ENCODE results near the gene ZNF609. TPM values are rescaled to one million over a fixed set of nuclear protein-coding genes. Genes with fewer than 3 reads are reported as not detected.

Gene ZNF609
- polyA plus RNA-seq, 2 of the 4 experiments (the other 2 are of a cell fraction): 19.6 to 39.9 TPM

DNA sequence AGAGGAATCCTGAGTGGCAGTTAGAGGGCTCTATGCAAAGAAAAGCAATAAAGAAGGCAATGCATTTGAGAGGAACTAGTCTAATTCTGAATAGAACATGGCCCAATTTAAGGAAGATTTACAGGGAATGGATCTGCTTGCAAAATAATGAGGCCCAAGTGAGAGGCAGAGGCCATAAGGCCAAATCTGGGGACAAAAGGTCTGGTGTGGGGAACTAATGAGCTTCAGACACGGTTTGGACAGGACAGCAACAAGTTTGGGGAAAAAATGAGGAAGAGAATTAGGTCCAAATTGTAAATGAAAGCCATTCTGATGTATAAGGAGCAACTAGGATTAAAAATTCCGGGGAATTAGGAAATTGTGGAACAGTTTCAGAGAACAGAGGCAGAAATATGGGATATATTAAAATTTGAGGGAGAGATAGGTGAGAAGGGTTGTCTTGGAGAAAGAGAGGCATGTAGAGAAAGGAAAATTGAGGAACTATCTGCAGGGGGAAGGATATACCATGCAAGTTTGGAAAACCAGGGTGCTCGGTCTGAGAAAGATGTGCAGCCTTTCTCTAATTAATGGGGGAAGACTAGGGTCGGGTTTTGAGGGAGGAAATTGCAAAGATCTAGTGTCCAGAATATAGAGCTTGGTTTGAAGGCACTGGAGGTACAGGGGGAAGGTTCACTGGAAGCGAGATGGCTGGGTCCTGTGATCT is 241.3 kb downstream of the ZNF609 start:
- POLR2A ChIA-PET: no interaction called here
- CTCF ChIA-PET: interaction anchor here (0.6 to 27.3 kb wide), 6 partner anchors 11 to 379 kb away, joined by 3 to 1052 read pairs (median 7); no protein-coding TSS in a partner anchor
- WGBS (ENCODE audit: missing lambda C conversion rate): 60% methylated on average over 5 of the region's 5 CpGs
- TF ChIP-seq HOXB5 (CRISPR knock-in tag; IDR thresholded peaks at IDR 0.05): no peak
- TF ChIP-seq, protein P1, sequence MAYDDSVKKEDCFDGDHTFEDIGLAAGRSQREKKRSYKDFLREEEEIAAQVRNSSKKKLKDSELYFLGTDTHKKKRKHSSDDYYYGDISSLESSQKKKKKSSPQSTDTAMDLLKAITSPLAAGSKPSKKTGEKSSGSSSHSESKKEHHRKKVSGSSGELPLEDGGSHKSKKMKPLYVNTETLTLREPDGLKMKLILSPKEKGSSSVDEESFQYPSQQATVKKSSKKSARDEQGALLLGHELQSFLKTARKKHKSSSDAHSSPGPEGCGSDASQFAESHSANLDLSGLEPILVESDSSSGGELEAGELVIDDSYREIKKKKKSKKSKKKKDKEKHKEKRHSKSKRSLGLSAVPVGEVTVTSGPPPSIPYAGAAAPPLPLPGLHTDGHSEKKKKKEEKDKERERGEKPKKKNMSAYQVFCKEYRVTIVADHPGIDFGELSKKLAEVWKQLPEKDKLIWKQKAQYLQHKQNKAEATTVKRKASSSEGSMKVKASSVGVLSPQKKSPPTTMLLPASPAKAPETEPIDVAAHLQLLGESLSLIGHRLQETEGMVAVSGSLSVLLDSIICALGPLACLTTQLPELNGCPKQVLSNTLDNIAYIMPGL (CRISPR knock-in tag; IDR thresholded peaks at IDR 0.05; ENCODE audit: borderline replicate concordance): no peak
- no peak for TF ChIP-seq CEBPB (IDR thresholded peaks at IDR 0.05)
- no peak for TF ChIP-seq KDM1A (IDR thresholded peaks at IDR 0.05; ENCODE audit: low read depth)
- no peak for TF ChIP-seq NFE2L2 (conservative IDR thresholded peaks at IDR 0.05; ENCODE audit: low read length)
- no peak for TF ChIP-seq PHF8 (IDR thresholded peaks at IDR 0.05; ENCODE audit: borderline replicate concordance, low read depth)
- TF ChIP-seq, protein P2, sequence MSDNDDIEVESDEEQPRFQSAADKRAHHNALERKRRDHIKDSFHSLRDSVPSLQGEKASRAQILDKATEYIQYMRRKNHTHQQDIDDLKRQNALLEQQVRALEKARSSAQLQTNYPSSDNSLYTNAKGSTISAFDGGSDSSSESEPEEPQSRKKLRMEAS (IDR thresholded peaks at IDR 0.05): no peak
- TF ChIP-seq FOSL2 (IDR thresholded peaks at IDR 0.05): no peak
- TF ChIP-seq FOSL2 (CRISPR knock-in tag; IDR thresholded peaks at IDR 0.05): no peak
- no peak for TF ChIP-seq HOXA7 (CRISPR knock-in tag; IDR thresholded peaks at IDR 0.05)
- TF ChIP-seq, protein P3, sequence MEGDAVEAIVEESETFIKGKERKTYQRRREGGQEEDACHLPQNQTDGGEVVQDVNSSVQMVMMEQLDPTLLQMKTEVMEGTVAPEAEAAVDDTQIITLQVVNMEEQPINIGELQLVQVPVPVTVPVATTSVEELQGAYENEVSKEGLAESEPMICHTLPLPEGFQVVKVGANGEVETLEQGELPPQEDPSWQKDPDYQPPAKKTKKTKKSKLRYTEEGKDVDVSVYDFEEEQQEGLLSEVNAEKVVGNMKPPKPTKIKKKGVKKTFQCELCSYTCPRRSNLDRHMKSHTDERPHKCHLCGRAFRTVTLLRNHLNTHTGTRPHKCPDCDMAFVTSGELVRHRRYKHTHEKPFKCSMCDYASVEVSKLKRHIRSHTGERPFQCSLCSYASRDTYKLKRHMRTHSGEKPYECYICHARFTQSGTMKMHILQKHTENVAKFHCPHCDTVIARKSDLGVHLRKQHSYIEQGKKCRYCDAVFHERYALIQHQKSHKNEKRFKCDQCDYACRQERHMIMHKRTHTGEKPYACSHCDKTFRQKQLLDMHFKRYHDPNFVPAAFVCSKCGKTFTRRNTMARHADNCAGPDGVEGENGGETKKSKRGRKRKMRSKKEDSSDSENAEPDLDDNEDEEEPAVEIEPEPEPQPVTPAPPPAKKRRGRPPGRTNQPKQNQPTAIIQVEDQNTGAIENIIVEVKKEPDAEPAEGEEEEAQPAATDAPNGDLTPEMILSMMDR (IDR thresholded peaks at IDR 0.05): no peak
- no peak for TF ChIP-seq ZSCAN20 (CRISPR knock-in tag; IDR thresholded peaks at IDR 0.05)
- TF ChIP-seq MAFK (IDR thresholded peaks at IDR 0.05; ENCODE audit: partially characterized antibody): no peak
- no peak for TF ChIP-seq ZC3H11A (IDR thresholded peaks at IDR 0.05)
- TF ChIP-seq, protein P4, sequence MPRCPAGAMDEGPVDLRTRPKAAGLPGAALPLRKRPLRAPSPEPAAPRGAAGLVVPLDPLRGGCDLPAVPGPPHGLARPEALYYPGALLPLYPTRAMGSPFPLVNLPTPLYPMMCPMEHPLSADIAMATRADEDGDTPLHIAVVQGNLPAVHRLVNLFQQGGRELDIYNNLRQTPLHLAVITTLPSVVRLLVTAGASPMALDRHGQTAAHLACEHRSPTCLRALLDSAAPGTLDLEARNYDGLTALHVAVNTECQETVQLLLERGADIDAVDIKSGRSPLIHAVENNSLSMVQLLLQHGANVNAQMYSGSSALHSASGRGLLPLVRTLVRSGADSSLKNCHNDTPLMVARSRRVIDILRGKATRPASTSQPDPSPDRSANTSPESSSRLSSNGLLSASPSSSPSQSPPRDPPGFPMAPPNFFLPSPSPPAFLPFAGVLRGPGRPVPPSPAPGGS (IDR thresholded peaks at IDR 0.05): no peak
- FAIRE-seq (no peak), DNase-seq (ENCODE audit: low read depth in 1 of 2, low spot score in 1 of 2) (no peak), ATAC-seq (no peak)
- Histone ChIP-seq H3K4me2 (peak overlapping the region; percentile 76), H3K27ac (peak overlapping the region in 1 of 2 experiments; percentile 94; a peak in 3 of 6 replicates), H3K9me3 (no peaks in the 10 kb centered on the region), H3K4me1 (peaks cover 56% of the 10 kb centered on the region), H3K4me3 (peak overlapping the region; percentile 75)

DNA sequence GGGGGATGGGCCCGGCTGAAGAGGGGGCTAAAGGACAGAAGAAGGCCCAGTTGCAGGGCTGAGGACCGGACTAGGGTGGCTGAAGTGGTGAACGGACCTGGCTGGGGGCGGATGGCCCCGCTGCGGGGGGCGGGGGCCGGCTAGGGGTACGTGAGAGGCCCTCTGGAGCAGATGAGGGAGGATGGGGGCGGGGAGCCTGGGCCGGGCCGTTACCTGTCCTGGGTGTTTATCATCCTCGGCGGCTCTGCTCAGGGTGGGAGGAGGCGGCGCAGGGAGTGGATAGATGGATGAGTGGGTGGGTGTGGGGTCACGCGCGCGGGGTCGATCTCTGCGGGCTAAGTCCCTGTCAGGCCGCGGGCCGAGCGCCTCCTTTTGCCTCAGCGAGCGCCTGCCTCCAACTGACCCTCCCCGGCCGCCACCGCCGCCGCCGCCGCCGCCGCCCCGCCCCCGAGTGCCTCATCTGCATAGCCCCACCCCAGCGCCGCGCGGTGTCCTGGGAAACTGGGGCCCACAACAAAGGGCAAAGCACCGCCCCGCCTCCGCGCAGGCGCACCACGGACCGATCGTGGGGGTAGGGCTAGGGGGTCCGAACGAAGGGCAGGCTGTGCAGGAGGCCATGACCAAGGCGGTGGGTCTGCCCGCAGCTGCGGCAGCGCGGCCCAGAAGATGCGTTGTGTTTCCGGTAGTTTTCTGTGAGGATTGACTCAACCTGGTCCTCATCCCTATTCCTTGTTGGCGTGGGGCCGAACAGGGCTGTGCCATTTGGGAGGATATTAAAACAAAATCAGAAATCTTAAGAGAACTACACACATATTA is 242.6 kb downstream of the ZNF609 start:
- POLR2A ChIA-PET: interaction anchor here (0.6 kb wide), 1 partner anchor 21 kb away, joined by 4 read pairs; no protein-coding TSS in a partner anchor
- DNase-seq (ENCODE audit: low read depth in 1 of 2, low spot score in 1 of 2): peak; percentile 93 to 98
- TF ChIP-seq MAZ (IDR thresholded peaks at IDR 0.05; ENCODE audit: borderline replicate concordance, low read depth, low read length): peak; percentile 82; the same call in 1 of the 2 replicates
- TF ChIP-seq, protein P4 (IDR thresholded peaks at IDR 0.05): peak; percentile 80
- TF ChIP-seq PHF8 (IDR thresholded peaks at IDR 0.05; ENCODE audit: borderline replicate concordance, low read depth): peak; percentile 57
- TF ChIP-seq, protein P3 (IDR thresholded peaks at IDR 0.05): peak; percentile 10; the same call in 1 of the 3 replicates
- 0 out of 2 replicates have a peak, but pooled peaks have one; percentile 66 for TF ChIP-seq POLR2AphosphoS2 (conservative IDR thresholded peaks at IDR 0.05; ENCODE audit: low read length)
- TF ChIP-seq, protein P5, sequence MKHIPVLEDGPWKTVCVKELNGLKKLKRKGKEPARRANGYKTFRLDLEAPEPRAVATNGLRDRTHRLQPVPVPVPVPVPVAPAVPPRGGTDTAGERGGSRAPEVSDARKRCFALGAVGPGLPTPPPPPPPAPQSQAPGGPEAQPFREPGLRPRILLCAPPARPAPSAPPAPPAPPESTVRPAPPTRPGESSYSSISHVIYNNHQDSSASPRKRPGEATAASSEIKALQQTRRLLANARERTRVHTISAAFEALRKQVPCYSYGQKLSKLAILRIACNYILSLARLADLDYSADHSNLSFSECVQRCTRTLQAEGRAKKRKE (CRISPR knock-in tag; IDR thresholded peaks at IDR 0.05; ENCODE audit: low read depth): no peak
- peak; percentile 41 to 87; a peak in 4 of 5 replicates for TF ChIP-seq JUN (IDR thresholded peaks at IDR 0.05)
- TF ChIP-seq HEYL (CRISPR knock-in tag; IDR thresholded peaks at IDR 0.05): no peak
- TF ChIP-seq, protein P2 (IDR thresholded peaks at IDR 0.05): peak; percentile 28
- peak; percentile 98 for TF ChIP-seq POLR2A (IDR thresholded peaks at IDR 0.05; ENCODE audit: low read length)
- TF ChIP-seq EHF (CRISPR knock-in tag; IDR thresholded peaks at IDR 0.05): no peak
- TF ChIP-seq GATA3 (IDR thresholded peaks at IDR 0.05; ENCODE audit: borderline replicate concordance): no peak

More for the DNA sequence above, 242.6 kb downstream of the ZNF609 start:
- no peak for FAIRE-seq
- 3% methylated on average over 30 of the region's 62 CpGs for WGBS (ENCODE audit: missing lambda C conversion rate)
- CTCF ChIA-PET: interaction anchor here (0.8 to 44.5 kb wide), 7 partner anchors 12 to 212 kb away, joined by 3 to 1052 read pairs (median 121); no protein-coding TSS in a partner anchor
- H3K4me2 ChIP-seq: peak overlapping the region; percentile 76
- peak overlapping the region; percentile 75 for H3K4me3 ChIP-seq
- H3K27ac ChIP-seq: peak overlapping the region; percentile 88 to 94
- peaks cover 47% of the 10 kb centered on the region for H3K4me1 ChIP-seq
- H3K9me3 ChIP-seq: no peaks in the 10 kb centered on the region
- ATAC-seq: peak; percentile 93 to 95

All from A549 (cell line).